Neural cell (in vitro differentiated cells): ENCODE data around the gene TRIO. TPM values are rescaled to one million over a fixed set of nuclear protein-coding genes. Genes with fewer than 3 reads are reported as not detected.

Source experiments
- polyA plus RNA-seq: library from polyadenylated mRNA; depleted of rRNA; stranded (reverse); fragments of >200 nt; gene quantifications from 2 replicates; pipeline ENCODE4 v1.2.3, GENCODE V29; 2014

Gene TRIO
- polyA plus RNA-seq, 1 donor from 2014 or later = 168 TPM

Other genes starting within 250 kb of the TRIO start
- gene DNAH5, start 198.7 kb upstream of the TRIO start, polyA plus RNA-seq = 11.3 and 12.8 TPM in 2 replicates